GM21717 (cell line): ENCODE data around the gene ANGPTL4.
"Not testable (repeated sequence)": the region's sequence is repeated elsewhere in the genome, so short reads cannot be mapped to it uniquely, and the experiment has no call there.

ENCODE experiments used
- ATAC-seq: cut with Tn5 transposase; IDR thresholded peaks from one replicate; pipeline ENCODE4 v1.9.1; 2021; ENCODE audit warnings: mild to moderate bottlenecking, moderate library complexity; ENCODE audit not compliant: unreplicated experiment

The ANGPTL4 gene

DNA sequence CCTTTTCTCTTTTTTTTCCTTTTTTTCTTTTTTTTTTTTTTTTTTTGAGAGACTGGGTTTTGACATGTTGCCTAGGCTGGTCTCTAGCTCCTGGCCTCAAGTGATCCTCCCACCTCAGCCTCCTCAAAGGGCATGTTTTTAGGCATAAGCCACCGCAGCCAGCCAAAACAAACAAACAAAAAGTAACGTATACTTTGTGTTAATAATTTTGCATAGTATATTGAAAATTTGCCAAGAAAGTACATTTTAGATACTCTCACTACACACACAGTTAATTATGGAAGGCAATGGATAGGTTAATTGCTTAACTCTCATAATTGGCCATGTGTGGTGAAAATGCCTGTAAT lies 24.6 kb downstream of the ANGPTL4 start:
- ATAC-seq, result no peak

- ATAC-seq, result peak; percentile 84
These were observed 26.1 kb downstream of the ANGPTL4 start, which contains the start of gene RAB11B for GRCh38 chr19:8389891-8390616. RAB11B (plus strand) TSS chr19:8390360; CDS start chr19:8390417, 57 bp downstream.

DNA sequence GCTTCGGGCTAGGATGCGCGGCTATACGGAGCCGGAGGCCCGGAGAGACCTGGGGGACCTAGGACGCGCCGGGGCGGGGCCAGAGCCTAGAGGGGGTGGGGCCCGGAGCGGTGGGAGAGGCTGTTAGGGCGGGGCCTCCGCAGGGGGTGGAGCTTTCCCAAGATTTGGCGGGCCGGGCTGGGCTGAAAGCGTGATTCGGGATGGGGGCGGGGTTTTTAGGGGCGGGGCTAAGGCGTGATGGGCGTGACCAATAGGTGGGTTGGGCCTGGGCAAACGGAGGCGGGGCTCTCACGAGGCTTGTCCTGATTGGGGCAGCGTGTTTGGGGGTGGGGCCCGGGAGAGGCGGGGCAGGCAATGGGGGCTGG lies 26.6 kb downstream of the ANGPTL4 start:
- ATAC-seq, result peak; percentile 32

- ATAC-seq, result no peak
These were observed 27.5 kb downstream of the ANGPTL4 start for GRCh38 chr19:8391198-8392016.

GRCh38 chr19:8392017-8392591 lies 28.1 kb downstream of the ANGPTL4 start:
- no peak for ATAC-seq

- ATAC-seq, result no peak
These were observed 29.4 kb downstream of the ANGPTL4 start for GRCh38 chr19:8393192-8393870.

GRCh38 chr19:8393871-8394250 lies 29.9 kb downstream of the ANGPTL4 start:
- no peak for ATAC-seq

DNA sequence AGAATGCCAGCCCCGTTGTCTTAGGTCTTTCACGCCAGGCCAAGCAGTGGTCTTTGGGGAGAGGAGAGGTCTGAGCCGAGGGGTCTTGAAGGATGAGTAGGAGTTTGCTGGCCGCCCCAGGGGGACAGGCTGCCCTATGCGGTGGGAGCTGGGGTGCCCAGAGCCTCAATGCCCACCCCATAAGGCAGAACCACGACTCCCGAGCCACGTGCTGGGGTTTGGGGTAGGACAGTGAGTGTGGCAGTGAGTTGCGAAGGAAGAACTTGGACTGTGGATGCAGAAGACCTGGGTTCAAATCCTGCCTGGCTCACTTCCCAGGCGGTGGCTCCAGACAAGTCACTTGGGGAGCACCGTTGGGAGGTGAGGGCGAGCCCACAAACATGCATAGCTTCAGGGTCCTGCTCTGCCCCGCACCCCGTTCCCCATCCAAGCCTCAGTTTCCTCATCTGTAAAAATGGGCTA lies 31.7 kb downstream of the ANGPTL4 start:
- no peak for ATAC-seq

DNA sequence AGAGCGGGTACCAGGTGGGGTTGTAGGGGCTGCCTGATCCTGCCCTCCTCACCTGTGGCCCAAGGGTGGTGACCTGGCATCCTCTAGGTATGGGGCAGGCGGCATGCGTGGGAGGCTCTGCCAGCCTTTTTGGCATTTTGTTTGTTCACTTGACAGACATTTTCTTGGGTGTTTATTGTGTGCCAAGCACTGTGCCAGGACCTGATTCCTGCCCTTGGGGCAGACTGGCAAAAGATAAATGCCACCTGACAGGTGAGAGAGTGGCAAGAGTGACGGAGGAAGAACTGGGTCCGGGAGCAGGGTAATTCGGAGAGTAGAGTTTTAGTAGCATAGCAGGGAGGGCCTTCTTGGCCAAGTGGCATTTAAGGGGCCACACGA lies 32.2 kb downstream of the ANGPTL4 start:
- ATAC-seq, result no peak

GRCh38 chr19:8396563-8397203 lies 32.7 kb downstream of the ANGPTL4 start:
- no peak for ATAC-seq

DNA sequence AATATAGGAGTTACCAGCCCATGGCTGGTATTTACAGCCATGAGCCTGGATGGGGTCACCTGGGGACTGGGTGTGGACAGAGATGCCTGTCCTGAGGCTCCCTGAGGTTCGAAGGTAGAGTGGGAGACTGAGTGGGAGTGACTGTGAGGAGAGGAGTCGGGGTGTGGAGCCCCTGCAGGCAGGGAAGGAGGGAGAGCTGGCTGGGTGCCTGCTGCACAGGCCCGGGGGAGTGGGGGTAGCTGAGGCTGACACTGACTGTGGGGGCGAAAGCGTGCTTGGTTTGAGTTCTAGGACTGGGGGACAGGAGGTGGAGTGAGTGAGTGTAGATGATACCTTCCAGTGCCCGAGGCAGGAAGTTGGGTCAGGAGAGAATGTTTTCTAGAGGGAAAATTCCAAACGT lies 33.3 kb downstream of the ANGPTL4 start:
- no peak for ATAC-seq

- ATAC-seq, result no peak
These were observed 33.9 kb downstream of the ANGPTL4 start for GRCh38 chr19:8397746-8398310.

DNA sequence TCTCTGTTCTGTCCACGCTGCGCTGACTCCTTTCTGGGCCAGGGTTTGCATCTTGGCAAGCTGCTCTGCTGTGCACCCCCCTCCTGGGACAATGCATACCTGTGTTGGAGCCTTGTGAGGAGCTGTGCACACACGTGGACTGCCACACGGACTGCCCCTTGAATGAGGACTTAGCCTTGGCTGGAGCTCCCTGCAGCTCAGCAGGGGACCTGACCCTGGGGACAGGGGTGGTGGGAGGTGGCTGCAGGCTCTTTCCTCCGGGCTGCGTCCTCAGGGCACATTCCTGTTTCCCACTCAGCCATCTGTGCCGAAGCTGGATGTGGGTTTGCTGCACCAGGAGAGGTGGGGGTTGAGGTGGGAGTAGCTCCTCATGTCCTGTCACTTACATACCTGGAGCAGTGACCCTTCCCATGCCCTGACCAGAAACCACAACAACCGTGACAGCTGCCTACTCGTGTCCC lies 34.4 kb downstream of the ANGPTL4 start:
- ATAC-seq, result no peak

DNA sequence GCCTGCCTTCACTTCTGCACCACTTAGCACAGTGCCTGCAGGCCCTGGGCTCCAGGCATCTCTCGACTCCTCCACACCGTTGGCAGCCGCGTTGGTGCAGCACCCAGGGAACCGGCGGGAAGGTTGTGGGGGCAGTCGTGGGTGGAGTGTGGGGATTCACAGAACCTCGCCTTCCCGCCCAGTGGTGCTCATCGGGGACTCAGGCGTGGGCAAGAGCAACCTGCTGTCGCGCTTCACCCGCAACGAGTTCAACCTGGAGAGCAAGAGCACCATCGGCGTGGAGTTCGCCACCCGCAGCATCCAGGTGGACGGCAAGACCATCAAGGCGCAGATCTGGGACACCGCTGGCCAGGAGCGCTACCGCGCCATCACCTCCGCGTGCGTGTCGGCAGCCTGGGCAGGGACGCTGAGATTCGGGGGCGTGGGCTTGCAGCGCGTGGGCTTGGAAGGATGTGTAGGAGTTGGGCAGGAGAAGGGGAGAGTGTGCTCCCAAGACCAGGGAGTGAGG lies 35.8 kb downstream of the ANGPTL4 start:
- ATAC-seq, result no peak

DNA sequence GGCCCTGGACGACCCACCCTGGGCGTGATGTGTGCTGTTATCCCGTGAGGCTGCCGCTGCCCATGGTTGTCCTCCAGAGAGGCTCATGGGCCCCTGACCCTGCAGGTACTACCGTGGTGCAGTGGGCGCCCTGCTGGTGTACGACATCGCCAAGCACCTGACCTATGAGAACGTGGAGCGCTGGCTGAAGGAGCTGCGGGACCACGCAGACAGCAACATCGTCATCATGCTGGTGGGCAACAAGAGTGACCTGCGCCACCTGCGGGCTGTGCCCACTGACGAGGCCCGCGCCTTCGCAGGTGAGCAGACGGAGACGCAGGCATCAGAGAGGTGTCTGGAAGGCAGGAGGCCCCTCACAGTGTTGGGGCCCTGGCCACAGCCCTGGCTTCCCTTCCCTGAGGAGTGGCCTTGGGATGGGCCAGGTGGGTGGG lies 38.0 kb downstream of the ANGPTL4 start:
- ATAC-seq, result no peak

GRCh38 chr19:8403098-8403819 lies 39.3 kb downstream of the ANGPTL4 start:
- ATAC-seq, result no peak

DNA sequence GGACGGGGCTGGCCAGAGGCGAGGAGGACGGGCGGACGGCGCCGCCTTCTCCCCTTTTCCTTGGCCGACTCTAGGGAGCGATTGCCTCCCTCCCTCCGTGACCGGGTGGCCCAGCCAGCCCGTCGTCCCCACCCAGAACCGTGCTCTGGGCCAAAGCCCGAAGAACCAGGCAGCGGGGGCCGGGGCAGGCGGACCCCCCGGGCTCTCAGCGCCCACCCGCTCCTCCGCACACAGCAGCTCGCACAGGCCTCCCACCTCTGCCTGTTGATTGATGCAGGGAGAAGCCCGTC lies 39.8 kb downstream of the ANGPTL4 start:
- ATAC-seq, result no peak

DNA sequence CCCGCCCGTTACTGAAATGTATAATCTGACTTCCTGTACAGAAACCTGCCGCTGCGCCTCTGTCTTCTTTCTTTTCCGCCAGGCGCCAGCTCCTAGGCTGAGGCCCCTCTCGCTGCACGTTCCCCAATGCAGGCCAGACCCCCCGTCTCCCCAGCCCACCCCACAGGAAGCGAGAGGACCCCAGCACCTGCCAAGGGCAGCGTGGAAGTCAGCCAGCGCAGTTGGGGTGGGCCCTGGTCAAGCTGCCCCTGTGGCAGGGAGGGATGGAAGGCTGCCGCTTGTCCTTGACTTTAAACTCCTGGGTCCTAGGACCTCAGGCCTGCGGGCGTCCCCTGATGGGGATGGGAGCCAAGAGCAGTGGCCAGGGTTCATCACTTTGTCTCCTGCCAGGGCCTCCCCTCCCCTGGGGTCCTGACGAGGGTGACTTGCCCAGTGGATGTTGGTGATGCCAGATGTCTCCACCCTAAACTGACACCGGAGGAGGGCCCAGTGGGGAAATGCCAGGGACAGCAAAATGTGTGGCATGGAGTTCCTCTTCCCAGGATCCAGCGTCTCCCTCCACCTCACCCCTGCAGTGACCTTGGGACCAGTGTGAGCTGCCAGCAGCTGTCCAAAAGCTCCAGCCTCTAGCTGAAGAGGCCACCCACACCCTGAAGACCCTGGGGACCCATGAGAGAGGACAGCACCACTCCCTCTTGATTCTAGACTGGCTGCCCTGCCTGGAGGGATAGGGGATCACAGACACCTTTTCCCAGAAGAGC lies 40.6 kb downstream of the ANGPTL4 start:
- no peak for ATAC-seq

- ATAC-seq, result not testable (repeated sequence)
These were observed 46.8 kb downstream of the ANGPTL4 start for GRCh38 chr19:8410718-8411117.
